GM12873 (cell line): ENCODE results near the gene PADI1.

Experiments used
- TF ChIP-seq, protein P1 (sequence below): IDR thresholded peaks from 2 replicates; pipeline ENCODE4 v1.5.1; 2012; ENCODE audit warnings: low read depth, mild to moderate bottlenecking, moderate library complexity, low read length, control low read depth; ENCODE audit not compliant: insufficient read depth; ENCODE audit errors: missing control alignments

PADI1 gene, protein sequence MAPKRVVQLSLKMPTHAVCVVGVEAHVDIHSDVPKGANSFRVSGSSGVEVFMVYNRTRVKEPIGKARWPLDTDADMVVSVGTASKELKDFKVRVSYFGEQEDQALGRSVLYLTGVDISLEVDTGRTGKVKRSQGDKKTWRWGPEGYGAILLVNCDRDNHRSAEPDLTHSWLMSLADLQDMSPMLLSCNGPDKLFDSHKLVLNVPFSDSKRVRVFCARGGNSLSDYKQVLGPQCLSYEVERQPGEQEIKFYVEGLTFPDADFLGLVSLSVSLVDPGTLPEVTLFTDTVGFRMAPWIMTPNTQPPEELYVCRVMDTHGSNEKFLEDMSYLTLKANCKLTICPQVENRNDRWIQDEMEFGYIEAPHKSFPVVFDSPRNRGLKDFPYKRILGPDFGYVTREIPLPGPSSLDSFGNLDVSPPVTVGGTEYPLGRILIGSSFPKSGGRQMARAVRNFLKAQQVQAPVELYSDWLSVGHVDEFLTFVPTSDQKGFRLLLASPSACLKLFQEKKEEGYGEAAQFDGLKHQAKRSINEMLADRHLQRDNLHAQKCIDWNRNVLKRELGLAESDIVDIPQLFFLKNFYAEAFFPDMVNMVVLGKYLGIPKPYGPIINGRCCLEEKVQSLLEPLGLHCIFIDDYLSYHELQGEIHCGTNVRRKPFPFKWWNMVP

DNA sequence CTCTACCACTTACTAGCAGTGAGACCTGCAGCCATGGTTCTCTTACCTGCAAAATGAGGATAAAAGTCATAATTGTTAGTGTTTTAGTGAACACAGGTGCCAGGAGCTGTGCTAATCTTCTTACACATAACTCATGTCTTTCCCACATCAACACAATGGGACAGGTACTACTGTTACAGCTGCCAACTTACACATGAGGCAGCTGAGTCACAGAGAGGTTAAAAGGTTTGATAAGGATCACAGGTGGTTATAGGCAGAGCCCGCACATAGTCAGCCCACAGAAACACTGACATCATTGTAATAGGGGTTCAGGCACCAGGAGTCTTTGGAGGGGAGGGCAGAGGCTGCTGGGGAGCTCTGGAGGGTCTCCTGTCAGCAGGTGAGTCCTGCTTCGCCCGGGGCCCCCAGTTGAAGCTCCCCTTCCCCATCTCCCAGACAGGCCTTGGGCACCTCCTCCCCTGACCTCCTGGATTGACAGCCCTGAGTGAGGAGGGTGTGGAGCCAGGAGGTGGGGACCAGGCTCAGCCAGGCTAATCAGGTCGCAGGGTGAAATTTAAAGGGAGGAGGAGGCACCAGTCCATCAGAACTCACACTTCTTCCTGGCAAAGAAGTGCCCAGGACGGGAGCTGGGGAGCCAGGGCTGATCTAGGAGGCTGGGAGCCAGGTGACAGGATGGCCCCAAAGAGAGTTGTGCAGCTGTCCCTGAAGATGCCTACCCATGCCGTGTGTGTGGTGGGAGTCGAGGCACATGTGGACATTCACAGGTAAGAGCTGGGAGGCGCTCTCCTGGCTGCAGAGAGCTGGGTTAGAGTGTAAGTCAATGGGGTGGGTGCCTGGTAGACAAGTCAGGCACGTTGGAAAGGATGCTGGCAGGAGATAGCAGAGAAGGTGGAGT is at the start of gene PADI1:
TSS of gene PADI1 (plus strand) at position 583 of the 895 bp plus-strand sequence. CDS start at position 673, 90 bp downstream.
- TF ChIP-seq, protein P1, sequence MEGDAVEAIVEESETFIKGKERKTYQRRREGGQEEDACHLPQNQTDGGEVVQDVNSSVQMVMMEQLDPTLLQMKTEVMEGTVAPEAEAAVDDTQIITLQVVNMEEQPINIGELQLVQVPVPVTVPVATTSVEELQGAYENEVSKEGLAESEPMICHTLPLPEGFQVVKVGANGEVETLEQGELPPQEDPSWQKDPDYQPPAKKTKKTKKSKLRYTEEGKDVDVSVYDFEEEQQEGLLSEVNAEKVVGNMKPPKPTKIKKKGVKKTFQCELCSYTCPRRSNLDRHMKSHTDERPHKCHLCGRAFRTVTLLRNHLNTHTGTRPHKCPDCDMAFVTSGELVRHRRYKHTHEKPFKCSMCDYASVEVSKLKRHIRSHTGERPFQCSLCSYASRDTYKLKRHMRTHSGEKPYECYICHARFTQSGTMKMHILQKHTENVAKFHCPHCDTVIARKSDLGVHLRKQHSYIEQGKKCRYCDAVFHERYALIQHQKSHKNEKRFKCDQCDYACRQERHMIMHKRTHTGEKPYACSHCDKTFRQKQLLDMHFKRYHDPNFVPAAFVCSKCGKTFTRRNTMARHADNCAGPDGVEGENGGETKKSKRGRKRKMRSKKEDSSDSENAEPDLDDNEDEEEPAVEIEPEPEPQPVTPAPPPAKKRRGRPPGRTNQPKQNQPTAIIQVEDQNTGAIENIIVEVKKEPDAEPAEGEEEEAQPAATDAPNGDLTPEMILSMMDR = no peak

DNA sequence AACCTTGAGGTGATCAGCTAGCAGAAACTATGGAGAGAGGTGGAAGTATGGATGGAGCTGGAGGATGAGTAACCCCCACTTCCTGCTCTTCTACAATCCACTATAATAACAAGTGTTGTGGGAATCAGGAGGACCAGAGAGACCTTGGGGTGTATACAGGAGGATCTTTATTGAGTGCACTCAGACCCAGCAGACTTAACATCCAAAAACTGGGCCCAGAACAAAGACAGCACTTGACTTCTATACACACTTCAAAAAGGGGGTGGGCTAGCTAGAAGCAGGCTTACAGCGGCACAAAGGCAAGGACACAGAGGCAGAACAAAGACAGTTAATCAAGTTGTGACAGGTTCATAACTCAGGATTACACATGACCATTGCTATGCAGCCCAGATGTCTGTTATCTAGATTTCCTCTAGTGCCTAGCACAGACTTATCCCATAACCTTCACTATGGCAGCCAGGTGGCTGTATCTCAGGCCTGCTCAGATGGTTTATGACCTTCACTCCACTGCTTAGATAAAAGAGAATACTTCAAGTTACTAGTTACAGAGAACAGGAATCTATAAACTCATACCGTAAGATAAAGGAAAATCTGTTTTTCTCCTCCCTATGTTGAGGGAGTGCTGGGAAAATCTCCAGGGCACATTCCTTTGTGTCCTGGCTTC is 49.5 kb upstream of the PADI1 start:
- TF ChIP-seq, protein P1 = no peak

DNA sequence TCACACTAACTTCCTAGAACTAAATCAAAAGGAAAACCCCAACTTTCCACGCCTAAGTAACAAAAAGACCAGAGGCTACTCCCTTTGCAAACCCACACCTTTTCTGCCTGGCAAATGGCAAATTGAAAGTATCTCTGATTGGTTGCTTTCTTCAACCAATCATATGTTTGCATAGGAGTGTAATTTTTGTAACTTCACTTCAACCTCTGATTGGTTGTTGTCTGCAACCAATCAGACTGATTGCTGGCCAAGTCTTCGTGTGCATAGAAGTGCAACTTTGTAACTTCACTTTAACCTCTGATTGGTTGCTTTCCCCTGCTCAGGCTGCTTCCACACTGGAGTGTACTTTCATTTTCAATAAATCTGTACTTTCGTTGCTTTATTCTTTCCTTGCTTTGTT is 48.8 kb upstream of the PADI1 start:
- TF ChIP-seq, protein P1 = no peak

DNA sequence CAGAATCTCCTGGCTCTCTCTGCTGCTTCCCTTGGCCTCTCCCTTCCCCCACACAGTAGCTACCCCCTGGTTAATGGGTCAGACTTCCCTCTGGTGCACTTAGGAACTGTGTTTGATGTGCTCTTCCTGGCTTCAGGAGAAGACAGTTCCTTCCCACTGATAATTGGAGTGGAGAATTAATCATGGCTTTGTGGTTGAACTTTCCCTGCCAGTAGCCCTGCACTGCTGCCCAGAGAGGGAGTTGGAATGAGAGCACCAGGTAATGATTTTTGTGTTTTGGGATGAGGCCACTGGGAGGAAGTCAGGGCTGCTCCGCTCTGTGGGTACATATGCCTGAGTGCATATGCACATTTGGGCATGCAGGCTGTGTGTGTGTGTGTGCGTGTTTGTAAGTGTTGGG is 46.0 kb upstream of the PADI1 start:
- TF ChIP-seq, protein P1 = no peak

DNA sequence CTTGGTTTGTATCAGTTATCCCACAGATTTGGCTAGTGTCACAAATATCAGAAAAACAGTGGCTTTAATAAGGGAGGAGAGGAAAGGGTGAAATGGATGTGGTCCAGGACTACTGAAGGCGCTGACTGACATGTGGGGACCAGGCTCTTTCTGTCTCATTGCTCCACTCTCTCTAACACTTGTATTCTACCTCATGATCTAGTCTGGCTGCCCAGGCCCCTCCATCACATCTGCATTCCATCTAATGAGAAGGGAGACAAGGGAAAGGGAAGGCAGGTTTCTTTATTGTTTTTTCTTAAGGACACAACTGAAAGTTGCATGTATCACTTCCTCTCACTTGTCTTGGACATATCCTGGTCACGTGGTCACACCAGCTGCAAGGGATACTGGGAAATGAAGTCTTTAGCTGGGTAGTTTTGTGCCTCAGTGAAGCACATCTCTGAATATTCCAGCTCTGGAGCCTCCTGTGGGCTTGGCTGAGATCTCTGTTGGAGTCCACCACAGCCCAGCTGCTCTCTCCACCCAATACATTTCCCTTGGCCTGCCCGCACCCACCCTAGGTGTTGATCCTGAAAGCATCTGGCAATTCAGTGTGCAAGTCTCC is 43.7 kb upstream of the PADI1 start:
- TF ChIP-seq, protein P1 = no peak

DNA sequence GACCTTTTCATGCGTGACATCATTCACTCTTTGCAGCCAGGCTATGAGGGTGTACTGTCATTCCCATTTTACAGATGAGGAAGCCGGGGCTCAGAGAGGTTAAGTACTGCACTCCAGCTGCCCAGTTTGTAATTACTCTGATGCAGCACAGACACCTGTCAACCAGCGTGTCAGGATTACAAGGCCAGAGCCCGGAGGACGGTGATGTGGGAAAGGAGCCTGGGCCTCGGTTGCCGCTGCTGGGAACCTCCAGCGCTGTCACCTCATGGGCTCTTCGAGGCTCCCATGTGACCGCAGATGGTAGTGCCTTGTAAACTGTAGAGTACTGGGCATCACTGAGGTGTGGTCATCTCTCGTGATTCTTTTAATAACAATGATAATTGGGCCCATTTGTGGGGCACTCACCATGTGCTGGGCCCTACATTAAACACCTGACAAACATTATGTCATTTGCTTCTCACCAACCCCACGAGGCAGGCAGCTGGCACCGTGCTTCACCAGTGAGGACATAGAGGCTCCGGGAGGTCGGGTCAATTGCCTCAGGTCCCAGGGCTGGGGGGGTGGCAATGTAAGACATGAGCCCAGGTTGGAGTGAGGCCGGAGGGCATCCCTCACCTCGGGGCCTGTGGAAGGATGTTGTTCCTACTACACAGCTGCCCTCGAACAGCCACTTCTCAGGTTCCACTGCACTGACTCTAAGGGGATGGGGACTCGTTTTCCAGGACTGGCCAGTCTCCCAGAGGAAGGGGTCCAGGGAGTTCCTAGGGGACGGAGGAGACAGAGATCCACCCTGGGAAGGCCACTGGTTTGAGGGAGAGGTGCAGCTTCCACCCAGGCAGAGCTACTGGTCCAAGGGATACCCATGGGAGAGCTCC is 42.8 kb upstream of the PADI1 start:
- TF ChIP-seq, protein P1 = no peak
